Activated T-cell treated with anti-CD3 and anti-CD28 coated beads for 48 hours (primary cell): ENCODE results near the gene LILRB1.
"Not testable (repeated sequence)": the region's sequence is repeated elsewhere in the genome, so short reads cannot be mapped to it uniquely, and the experiment has no call there.

ENCODE experiments used
- DNase-seq: peaks from one replicate; pipeline ENCODE4 v3.0.0-alpha.2; 2020; ENCODE audit warnings: low read depth

LILRB1 gene

DNA sequence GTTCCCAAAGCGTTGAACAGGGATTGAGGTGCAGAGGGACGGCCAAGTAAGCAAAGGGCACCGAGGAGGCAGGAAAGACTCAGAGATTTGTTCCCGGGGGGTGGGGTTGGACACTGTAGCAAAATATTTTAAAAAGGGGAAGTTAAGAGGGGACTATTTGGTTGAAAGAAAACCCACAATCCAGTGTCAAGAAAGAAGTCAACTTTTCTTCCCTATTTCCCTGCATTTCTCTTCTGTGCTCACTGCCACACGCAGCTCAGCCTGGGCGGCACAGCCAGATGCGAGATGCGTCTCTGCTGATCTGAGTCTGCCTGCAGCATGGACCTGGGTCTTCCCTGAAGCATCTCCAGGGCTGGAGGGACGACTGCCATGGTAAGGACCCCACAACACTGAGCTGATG, at the start of gene LILRB1:
Gene LILRB1, plus strand, starts transcription at position 223 of the 400 bp plus-strand sequence. CDS start 590 bp downstream, outside the sequence.
- not testable (repeated sequence) for DNase-seq

- DNase-seq, result no peak
Measured at GRCh38 chr19:54586397-54586796, 43.9 kb upstream of the LILRB1 start.

DNA sequence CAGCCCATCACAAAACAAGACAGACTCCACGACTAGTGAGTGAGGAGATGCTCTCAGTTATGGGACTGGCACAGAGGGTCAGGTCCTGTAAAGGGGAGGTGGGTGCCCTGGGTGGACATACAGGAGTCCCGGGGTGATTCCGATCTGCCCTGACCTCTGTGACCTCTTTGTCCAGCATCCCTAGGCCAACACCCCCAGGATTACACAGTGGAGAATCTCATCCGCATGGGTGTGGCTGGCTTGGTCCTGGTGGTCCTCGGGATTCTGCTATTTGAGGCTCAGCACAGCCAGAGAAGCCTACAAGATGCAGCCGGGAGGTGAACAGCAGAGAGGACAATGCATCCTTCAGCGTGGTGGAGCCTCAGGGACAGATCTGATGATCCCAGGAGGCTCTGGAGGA, 43.3 kb upstream of the LILRB1 start:
- DNase-seq, result no peak

GRCh38 chr19:54593445-54593844, 36.8 kb upstream of the LILRB1 start, which contains the start of gene LILRA1:
Gene LILRA1, plus strand, starts transcription at chr19:54593632. Its CDS starts 613 bp downstream, at chr19:54594245.
- DNase-seq, result not testable (repeated sequence)

GRCh38 chr19:54593931-54594626, 36.2 kb upstream of the LILRB1 start:
- DNase-seq, result not testable (repeated sequence)

DNA sequence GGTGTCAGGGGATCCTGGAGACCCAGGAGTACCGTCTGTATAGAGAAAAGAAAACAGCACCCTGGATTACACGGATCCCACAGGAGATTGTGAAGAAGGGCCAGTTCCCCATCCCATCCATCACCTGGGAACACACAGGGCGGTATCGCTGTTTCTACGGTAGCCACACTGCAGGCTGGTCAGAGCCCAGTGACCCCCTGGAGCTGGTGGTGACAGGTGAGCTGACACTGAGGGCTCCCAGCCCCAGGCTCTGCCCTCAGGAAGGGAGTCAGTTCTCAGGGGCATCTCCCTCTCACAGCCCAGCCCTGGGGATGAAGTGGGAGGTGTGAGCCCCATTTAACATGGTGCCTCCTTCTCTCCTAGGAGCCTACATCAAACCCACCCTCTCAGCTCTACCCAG, 35.5 kb upstream of the LILRB1 start:
- DNase-seq, result no peak

GRCh38 chr19:54595680-54596436, 34.4 kb upstream of the LILRB1 start:
- not testable (repeated sequence) for DNase-seq

DNA sequence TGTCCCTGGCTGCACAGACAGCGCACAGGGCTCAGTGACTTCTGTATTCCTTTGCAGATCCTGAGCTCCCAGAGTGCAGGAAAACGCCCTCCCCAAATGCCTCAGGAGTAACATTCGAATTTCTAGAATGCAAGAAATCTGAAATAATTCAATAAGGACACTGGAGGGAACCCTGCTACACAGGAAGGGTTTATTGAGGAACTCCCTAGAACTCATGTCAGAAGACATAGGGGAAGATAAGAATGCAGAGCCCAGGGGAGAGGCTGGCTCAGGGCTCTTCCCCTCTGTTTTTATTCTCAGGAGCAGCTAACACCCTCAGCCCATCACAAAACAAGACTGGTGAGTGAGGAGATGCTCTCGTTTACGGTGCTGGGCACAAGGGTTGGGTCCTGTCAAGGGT, 30.1 kb upstream of the LILRB1 start:
- DNase-seq, result no peak

GRCh38 chr19:54606230-54606629, 24.1 kb upstream of the LILRB1 start:
- DNase-seq, result no peak

DNA sequence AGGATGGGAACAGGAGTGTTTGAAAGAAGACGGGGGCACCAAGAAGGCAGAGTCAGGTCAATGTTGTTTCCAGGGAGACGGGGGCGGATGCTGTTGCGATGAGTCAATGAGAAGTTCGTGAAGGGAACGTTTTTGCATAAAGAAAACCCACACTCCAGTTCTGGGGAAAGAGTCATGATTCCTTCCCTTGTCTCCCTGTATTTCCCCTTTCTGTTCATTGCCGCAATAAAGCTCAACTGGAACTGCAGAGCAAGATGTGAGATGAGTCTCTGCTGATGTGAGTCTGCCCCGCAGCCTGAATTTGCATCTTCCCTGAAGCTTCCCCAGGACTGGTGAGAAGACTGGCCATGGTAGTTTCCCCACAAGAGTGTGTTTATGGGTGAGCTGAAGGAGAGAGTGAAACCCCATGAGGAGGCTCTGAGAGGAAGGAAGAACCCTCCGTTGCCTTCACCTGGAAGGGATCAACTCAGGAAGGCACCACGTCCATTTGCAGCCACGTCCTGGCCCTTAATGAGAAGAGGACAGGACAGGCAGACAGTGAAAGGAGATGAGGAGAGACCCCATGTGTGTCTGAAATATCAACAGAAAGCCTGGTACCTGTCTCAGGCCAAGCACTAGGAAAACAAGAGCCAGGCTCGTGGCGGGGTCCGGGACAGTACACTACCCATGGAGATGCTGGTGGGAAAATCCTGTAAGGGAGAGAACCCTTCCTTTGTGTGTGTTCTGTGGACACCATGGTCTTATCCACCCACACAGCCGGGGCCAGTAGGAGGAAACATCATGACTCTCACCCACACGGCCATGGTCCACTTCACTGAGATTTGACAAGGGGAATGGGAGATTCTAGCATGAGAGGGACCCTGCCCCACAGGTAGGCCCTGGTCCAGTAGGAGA, 23.1 kb upstream of the LILRB1 start:
- DNase-seq, result no peak

DNA sequence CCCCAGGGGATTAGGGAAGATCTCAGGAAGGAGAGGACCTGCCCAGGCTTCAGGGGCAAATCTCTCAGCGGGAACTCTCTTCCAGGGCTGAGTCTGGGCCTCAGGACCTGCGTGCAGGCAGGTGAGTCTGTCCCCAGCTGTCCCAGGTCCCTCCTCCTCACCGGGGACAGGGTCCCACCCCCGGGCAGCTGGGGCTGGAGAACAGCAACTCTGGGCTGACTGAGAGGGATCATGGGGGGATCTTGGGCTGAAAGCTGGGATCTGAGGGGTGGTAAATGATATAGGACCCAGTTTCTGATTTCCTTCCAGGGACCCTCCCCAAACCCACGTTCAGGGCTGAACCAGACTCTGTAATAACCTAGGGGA, 22.5 kb upstream of the LILRB1 start:
- no peak for DNase-seq

DNA sequence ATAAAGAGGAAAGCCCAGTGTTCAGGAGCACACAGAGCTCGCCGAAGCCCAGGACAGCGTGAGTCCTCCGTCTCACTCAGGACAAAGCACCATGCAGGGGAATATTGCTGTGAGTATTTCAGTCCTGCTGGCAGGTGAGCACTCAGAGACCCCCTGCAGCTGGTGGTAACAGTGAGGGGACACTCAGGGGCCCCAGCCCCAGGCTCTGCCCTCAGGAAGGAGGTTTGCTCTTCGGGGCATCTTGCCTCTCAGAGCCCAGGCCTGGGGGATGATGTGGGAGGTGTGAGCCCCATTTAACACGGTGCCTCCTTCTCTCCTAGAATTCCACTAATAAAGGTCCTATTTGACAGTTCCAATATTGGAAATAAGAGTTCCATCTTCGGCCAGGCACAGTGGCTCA, 22.1 kb upstream of the LILRB1 start:
- DNase-seq, result no peak

DNA sequence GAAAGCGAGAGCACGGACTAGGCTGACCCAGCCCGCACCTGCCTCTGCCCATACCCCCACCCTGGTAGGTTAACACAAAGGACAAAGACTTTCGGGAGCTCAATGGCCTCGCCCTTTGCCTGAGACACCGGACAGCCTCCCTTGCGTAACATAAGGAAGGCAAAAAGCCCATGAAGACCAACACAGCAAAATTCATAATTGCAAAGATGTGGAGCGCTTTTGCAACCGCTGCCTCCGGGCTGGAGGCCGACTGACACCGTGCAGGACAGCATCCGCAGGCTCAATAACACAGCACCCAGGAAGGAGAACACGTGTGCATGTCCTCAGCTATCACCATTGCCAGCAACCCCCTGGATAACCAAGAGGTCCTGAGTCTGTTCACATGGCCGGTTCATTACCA, 21.5 kb upstream of the LILRB1 start:
- DNase-seq, result no peak

- DNase-seq, result no peak
Measured at GRCh38 chr19:54609356-54609791, 20.9 kb upstream of the LILRB1 start.

- no peak for DNase-seq
Measured at GRCh38 chr19:54612428-54612827, 17.9 kb upstream of the LILRB1 start.

- no peak for DNase-seq
Measured at GRCh38 chr19:54614726-54615125, 15.6 kb upstream of the LILRB1 start.

- DNase-seq, result no peak
Measured at GRCh38 chr19:54616057-54616456, 14.2 kb upstream of the LILRB1 start.

DNA sequence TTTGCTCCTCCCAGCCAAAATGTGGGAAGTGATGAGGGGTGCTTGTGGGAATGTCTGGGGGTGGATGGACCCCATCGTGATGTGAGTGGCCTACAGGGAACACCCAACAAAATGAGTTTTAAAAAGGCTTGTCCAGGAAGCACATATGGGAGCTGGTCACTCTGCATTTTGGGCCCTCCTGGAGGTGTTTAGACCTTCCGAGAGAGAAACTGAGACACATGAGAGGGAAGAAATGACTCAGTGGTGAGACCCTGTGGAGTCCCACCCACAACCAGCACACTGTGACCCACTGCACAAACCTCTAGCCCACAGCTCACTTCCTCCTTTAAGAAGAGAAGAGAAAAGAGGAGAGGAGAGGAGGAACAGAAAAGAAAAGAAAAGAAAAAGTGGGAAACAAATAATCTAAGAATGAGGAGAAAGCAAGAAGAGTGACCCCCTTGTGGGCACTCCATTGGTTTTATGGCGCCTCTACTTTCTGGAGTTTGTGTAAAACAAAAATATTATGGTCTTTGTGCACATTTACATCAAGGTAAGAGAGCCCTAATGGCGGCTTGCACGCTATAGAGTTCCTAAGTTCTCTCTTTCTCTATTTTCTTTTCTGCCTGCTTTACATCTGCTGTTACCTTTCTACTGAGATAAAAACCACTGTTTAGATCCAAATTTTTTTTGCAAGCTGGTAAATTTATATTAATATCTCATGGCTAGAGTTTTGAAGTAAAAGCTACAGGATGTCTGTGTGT, 13.3 kb upstream of the LILRB1 start:
- DNase-seq, result no peak

- DNase-seq, result no peak
Measured at GRCh38 chr19:54620464-54620863, 9.8 kb upstream of the LILRB1 start.

GRCh38 chr19:54622431-54622830, 7.9 kb upstream of the LILRB1 start:
- DNase-seq, result no peak

DNA sequence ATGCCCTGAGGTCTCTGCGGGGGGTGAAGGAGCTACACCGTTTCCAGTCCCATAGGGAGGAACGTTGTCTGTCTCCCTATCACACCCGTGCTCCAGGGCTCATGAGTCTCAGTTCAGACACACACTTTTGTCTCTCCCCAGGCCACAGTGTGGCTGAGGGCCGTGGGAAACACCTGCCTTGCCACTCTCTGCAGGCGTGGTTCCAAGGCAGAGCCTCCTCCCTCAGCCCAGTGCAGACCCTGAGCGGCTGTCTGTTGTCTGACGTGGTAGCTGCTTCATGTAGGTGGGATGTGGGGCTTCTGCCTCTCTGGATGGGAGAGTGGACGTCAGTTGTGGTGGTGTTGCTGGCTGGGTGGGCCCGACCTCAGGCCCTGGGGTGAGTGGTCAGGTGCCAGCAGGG, 6.0 kb upstream of the LILRB1 start:
- DNase-seq, result not testable (repeated sequence)
